Breast epithelium (tissue), 4 donors: ENCODE measurements around the gene CYBC1. TPM values are rescaled to one million over a fixed set of nuclear protein-coding genes. Genes with fewer than 3 reads are reported as not detected.

Source experiments
- DNase-seq, 2 donors: peaks; one replicate each; pipeline ENCODE4 v3.0.0-alpha.2; 2019; ENCODE audit warnings: low spot score in 2 of 2
- H3K27ac ChIP-seq, 2 donors: fragments of 200-600 bp; sonication (generic) in 1 of 2; one replicate each; pipeline ENCODE4 v1.5.1; 2016 to 2019; ENCODE audit warnings: mild to moderate bottlenecking in 1 of 2
- H3K27me3 ChIP-seq, 2 donors: fragments of 200-600 bp; sonication (generic) in 1 of 2; one replicate each; pipeline versions ENCODE4 v1.5.1 to v1.6.0; 2017 to 2019; ENCODE audit warnings: control low read depth in 1 of 2, mild to moderate bottlenecking in 1 of 2
- H3K36me3 ChIP-seq: fragments of 200-600 bp; one replicate; pipeline ENCODE4 v1.5.1; 2019
- H3K4me1 ChIP-seq, 2 donors: fragments of 200-600 bp; sonication (generic); one replicate each; pipeline ENCODE4 v1.5.1; 2016 to 2019; ENCODE audit warnings: control low read depth in 1 of 2
- H3K4me3 ChIP-seq, 3 donors: fragments of 200-600 bp; sonication (generic); 1 replicate in 2 of 3; 2 replicates in 1 of 3; pipeline ENCODE4 v1.5.1; 2016 to 2019; ENCODE audit warnings: mild to moderate bottlenecking in 3 of 3, moderate library complexity in 2 of 3
- H3K9me3 ChIP-seq, 2 donors: fragments of 200-600 bp; sonication (generic) in 1 of 2; one replicate each; pipeline ENCODE4 v1.5.1; 2016 to 2019; ENCODE audit warnings: control low read depth in 1 of 2
- POLR2A ChIP-seq: fragments of 450-650 bp; IDR thresholded peaks from one replicate; pipeline ENCODE4 v1.6.1; 2016; ENCODE audit warnings: antibody characterized with exemption, mild to moderate bottlenecking, moderate library complexity
- POLR2AphosphoS5 ChIP-seq, 3 donors: sonication (generic); formaldehyde crosslinking; IDR thresholded peaks; one replicate each; pipeline ENCODE4 v1.6.1; 2017; ENCODE audit warnings: antibody characterized with exemption in 3 of 3
- intact Hi-C: fragments of 100-400 bp; cut with DNase I; formaldehyde crosslinking; loops from one replicate; pipeline ENCODE4 v1.15.1; 2023; ENCODE audit warnings: low total_unique reads
- total RNA-seq, 3 donors: library from RNA; depleted of rRNA; stranded (reverse); fragments of >200 nt; gene quantifications; one replicate each; pipeline ENCODE4 v1.1.0, GENCODE V29; 2016
- TF ChIP-seq, protein P1 (sequence below), 3 donors: fragments of 450-650 bp; IDR thresholded peaks; one replicate each; pipeline ENCODE4 v1.5.1; 2016 to 2017; ENCODE audit warnings: antibody characterized with exemption in 3 of 3, mild to moderate bottlenecking in 3 of 3, moderate library complexity in 3 of 3

CYBC1 gene
- total RNA-seq = 10 to 100 TPM; 54.7 to 71.4 (median 61.9) TPM

DNA sequence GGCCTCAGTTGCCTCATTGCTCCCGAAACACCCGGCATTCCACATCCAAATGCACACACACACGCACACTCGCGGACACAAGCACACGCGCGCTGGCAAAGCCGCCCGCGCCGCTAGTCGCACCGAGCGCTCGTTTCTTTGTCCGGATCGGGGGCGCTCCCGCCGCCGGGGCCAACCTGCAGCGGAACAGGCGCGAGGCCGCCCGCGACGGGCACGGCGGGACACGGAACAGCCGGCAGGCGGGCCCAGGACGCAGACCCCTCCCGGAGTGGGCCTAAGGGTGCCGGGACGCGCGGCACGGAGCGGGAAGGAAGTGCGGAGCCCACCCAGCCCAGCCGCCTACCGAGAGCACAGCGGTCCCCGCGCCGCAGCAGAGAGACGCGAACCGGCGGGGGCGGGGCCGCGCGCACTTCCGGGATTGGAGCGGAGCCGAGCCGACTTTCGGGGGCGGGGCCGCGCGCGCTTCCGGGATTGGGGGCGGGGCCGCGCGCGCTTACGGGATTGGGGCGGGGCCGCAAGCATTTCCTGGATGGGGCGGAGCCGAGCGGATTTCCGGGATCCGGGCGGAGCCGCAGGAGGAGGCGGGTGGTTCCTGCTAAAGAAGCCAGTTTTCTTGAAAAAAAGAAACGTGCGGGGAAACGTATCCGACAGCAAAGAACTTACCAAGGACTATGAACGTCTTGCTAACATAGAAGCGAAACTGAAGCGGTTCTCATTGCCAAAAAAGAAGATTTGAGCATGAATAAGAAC is at the start of gene CYBC1:
Gene CYBC1 (minus strand): TSS at position 396 of the 750 bp plus-strand sequence. CDS start 1,498 bp downstream, outside the sequence.
- Histone ChIP-seq H3K4me3 (peak within 1 kb of the TSS; percentile 79 to 97 (median 82)), H3K27ac (peak within 1 kb of the TSS; percentile 87 to 91), H3K4me1 (peaks cover 14 to 16% of the 10 kb centered on the region in 2 donors), H3K27me3 (no peaks in the 10 kb centered on the region), H3K9me3 (no peaks in the 10 kb centered on the region), H3K36me3 (no peaks in the 10 kb centered on the region)
- intact Hi-C loops = no loop called here
- TF ChIP-seq POLR2AphosphoS5 (IDR thresholded peaks at IDR 0.05) (peak; percentile 84 to 94 (median 93)), POLR2A (peak; percentile 79)
- TF ChIP-seq, protein P1, sequence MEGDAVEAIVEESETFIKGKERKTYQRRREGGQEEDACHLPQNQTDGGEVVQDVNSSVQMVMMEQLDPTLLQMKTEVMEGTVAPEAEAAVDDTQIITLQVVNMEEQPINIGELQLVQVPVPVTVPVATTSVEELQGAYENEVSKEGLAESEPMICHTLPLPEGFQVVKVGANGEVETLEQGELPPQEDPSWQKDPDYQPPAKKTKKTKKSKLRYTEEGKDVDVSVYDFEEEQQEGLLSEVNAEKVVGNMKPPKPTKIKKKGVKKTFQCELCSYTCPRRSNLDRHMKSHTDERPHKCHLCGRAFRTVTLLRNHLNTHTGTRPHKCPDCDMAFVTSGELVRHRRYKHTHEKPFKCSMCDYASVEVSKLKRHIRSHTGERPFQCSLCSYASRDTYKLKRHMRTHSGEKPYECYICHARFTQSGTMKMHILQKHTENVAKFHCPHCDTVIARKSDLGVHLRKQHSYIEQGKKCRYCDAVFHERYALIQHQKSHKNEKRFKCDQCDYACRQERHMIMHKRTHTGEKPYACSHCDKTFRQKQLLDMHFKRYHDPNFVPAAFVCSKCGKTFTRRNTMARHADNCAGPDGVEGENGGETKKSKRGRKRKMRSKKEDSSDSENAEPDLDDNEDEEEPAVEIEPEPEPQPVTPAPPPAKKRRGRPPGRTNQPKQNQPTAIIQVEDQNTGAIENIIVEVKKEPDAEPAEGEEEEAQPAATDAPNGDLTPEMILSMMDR (IDR thresholded peaks at IDR 0.05) = peak in 1 of 3 donors; percentile 6
- DNase-seq = peak; percentile 87 to 92

DNA sequence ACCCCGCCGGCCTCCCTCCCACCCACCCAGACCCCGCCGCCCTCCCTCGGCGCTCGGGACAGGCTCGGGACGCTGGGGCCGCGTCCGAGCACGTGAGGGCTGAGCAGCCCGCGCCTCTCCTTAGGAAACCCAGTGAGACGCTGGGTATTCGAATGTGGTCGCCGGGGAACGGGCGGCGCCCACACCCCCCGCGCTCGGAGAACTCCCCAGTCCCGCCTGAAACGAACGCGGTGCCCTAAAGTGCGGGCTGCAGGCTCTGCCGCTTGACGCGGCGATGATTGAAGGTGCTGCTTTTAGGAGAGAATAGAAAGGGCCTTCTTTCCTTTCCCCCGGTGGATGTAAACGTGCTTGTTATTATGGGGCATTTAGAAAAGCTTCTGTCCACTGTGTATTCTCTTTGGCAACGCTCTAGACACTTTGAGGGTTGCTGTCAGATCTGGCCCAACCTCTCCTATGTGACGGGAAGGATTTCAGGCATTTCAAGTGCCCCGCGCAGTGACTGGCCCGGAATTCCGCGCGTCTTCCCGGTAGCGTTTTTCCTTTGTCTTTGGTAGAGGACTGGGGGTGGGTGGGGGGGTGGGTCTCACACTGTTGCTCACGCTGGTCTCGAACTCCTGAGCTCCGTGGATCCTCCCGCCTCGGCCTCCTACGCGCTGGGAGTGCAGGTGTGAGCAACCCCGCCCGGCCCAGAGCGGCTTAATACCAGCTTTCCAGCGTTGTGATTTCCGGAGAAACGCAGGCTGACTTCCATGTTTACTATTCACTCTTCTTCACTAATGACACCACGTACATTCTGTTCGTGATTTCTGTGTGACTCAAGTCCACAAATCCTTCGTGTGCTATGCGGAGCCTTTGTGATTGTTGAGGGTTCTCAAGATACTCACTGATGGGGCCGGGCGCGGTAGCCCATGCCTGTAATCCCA is 47.2 kb upstream of the CYBC1 start:
- no peaks in the 10 kb centered on the region for H3K36me3 ChIP-seq
- TF ChIP-seq POLR2A (no peak), POLR2AphosphoS5 (IDR thresholded peaks at IDR 0.05) (no peak)
- TF ChIP-seq, protein P1 (IDR thresholded peaks at IDR 0.05) = no peak
- peak overlapping the region; percentile 84 to 87 for H3K27ac ChIP-seq
- DNase-seq = no peak
- peaks cover 3 to 4% of the 10 kb centered on the region in 2 donors for H3K4me1 ChIP-seq
- no peaks in the 10 kb centered on the region for H3K9me3 ChIP-seq
- H3K27me3 ChIP-seq = no peaks in the 10 kb centered on the region
- peak overlapping the region; percentile 53 to 80 (median 71) for H3K4me3 ChIP-seq
- intact Hi-C loops = no loop called here

DNA sequence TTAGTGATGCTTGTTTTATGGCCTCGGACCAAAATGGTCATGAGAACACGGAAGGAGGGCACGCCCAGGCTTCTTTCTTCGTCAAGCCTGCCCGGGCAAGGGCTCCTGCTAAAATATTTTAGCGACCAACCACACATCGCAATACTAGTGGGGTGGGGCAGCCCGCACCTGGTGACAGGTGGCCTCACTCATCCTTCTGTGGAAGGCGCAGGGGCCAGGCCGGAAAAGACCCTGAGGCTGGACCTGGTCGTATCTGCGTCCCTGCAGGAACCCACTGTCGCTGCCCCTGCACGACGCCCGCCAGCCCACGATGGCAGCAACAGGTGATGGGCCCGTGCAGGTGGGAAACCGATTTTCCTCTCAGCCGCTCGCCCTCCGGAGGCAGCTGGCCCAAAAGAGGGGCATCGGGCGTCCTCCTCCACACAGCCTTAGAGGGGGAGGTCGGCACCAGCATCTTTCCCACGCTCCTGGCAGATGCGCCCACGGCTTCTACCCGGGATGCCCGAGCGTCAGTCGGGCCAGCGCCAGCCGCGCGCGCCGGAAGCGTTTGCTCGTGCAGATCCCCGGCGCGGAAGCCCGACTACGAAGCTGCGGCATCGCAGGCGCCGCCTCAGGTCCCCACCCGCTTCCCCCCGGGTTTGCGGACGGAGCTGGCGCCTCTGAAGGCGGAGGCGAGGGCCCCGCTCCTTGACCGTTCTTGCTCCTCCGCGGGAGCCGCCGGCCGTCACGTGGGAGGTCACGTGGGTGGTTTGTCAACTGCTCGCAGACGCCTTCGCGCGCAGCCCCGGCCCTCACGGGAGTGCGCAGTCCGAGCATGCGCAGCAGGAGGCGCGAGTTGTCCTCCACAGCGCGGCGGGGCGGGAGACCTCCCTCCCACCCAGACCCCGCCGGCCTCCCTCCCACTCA is 46.2 kb upstream of the CYBC1 start:
- Histone ChIP-seq H3K27ac (peak overlapping the region; percentile 84 to 87), H3K9me3 (no peaks in the 10 kb centered on the region), H3K4me1 (peaks cover 3 to 4% of the 10 kb centered on the region in 2 donors), H3K36me3 (no peaks in the 10 kb centered on the region), H3K4me3 (peak overlapping the region; percentile 53 to 80 (median 71)), H3K27me3 (no peaks in the 10 kb centered on the region)
- DNase-seq = peak; percentile 93 to 95
- TF ChIP-seq, protein P1 (IDR thresholded peaks at IDR 0.05) = no peak
- peak; percentile 79 for TF ChIP-seq POLR2A
- TF ChIP-seq POLR2AphosphoS5 (IDR thresholded peaks at IDR 0.05) = peak; percentile 70 to 94 (median 76)
- intact Hi-C loops = no loop called here

DNA sequence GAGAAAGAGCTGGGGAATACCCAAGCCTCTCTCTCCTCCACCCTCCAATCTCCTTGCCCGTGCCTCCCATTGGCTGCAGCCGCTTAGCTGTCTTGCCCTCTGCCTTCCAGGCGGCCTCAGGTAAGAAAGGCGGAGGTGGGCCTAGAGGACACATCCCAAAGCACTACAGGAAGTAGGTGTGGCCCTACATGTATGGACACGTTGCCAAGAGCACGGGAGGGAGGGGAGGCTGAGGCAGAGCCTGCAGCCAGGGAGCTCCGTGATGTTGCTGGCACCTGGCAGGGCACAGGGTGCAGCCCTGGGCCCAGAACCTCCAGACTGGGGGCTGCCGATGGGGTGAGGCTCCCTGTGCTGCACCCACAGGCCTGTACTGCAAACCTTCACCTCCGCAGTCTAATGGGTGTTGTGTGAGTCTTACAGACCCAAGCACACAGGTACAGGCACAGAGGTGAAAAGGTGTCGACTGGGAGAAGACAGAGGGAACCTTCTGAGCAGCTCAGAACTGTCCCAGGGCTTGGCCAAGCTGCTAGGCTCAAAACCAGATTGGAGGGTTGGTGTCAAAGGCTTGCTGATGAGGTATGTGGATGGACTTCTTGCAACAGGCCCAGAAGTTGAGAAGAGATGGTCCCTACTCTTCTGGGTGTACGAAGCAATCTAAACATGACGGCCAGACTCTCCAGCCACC is 45.4 kb upstream of the CYBC1 start:
- intact Hi-C loops = no loop called here
- no peak for DNase-seq
- H3K4me3 ChIP-seq = peak overlapping the region in 1 of 3 donors; percentile 80

More for the DNA sequence above, 45.4 kb upstream of the CYBC1 start:
- Histone ChIP-seq H3K36me3 (no peaks in the 10 kb centered on the region), H3K27ac (peak overlapping the region; percentile 84 to 87), H3K4me1 (peaks cover 3 to 4% of the 10 kb centered on the region in 2 donors), H3K27me3 (no peaks in the 10 kb centered on the region), H3K9me3 (no peaks in the 10 kb centered on the region)
- TF ChIP-seq, protein P1 (IDR thresholded peaks at IDR 0.05) = no peak
- no peak for TF ChIP-seq POLR2AphosphoS5 (IDR thresholded peaks at IDR 0.05)
- TF ChIP-seq POLR2A = no peak
